H9 (cell line): Measurements from ENCODE around the gene FGFR3. TPM values are rescaled to one million over a fixed set of nuclear protein-coding genes. Genes with fewer than 3 reads are reported as not detected.

Experiments used
- DNase-seq: peaks from one replicate; pipeline ENCODE4 v3.0.0-alpha.2; 2017
- H2AFZ ChIP-seq: one replicate; pipeline ENCODE4 v1.6.1; 2013; ENCODE audit warnings: mild to moderate bottlenecking, low read length, control low read depth, moderate library complexity
- H2AK5ac ChIP-seq: 2 replicates; pipeline ENCODE4 v1.6.1; 2013; ENCODE audit warnings: low read length, control low read depth, mixed read lengths; ENCODE audit not compliant: insufficient read length
- H2BK120ac ChIP-seq: one replicate; pipeline ENCODE4 v1.6.1; 2013; ENCODE audit warnings: low read depth, mild to moderate bottlenecking, low read length, control low read depth, inconsistent platforms; ENCODE audit not compliant: poor library complexity, severe bottlenecking
- H2BK12ac ChIP-seq: 2 replicates; pipeline ENCODE4 v1.6.1; 2013; ENCODE audit warnings: low read length, control low read depth, mixed read lengths, low read depth; ENCODE audit not compliant: insufficient read length
- H2BK15ac ChIP-seq: 2 replicates; pipeline ENCODE4 v1.6.1; 2013; ENCODE audit warnings: low read depth, low read length, control low read depth
- H2BK20ac ChIP-seq: one replicate; pipeline ENCODE4 v1.6.1; 2013; ENCODE audit warnings: low read depth, mild to moderate bottlenecking, low read length, control low read depth, inconsistent platforms; ENCODE audit not compliant: poor library complexity, severe bottlenecking
- H2BK5ac ChIP-seq: 2 replicates; pipeline ENCODE4 v1.6.1; 2013; ENCODE audit warnings: low read length, control low read depth, mixed read lengths; ENCODE audit not compliant: insufficient read length
- H3K14ac ChIP-seq: 2 replicates; pipeline ENCODE4 v1.6.1; 2013; ENCODE audit warnings: low read length, control low read depth; ENCODE audit not compliant: insufficient read depth
- H3K18ac ChIP-seq: 2 replicates; pipeline ENCODE4 v1.6.1; 2013; ENCODE audit warnings: low read depth, mild to moderate bottlenecking, mixed read lengths, low read length, control low read depth; ENCODE audit not compliant: insufficient read length
- H3K23ac ChIP-seq: 2 replicates; pipeline ENCODE4 v1.6.1; 2013; ENCODE audit warnings: low read length, control low read depth, mixed read lengths, low read depth; ENCODE audit not compliant: insufficient read length
- H3K23me2 ChIP-seq: 2 replicates; pipeline ENCODE4 v1.6.1; 2013; ENCODE audit warnings: low read depth, mild to moderate bottlenecking, mixed read lengths, low read length, control low read depth; ENCODE audit not compliant: insufficient read length, poor library complexity, severe bottlenecking
- H3K27ac ChIP-seq: 2 replicates; pipeline ENCODE4 v1.5.1; 2013; ENCODE audit warnings: low read length, control low read depth, mixed read lengths, low read depth; ENCODE audit not compliant: insufficient read length
- H3K27me3 ChIP-seq: 2 replicates; pipeline ENCODE4 v1.6.1; 2013; ENCODE audit warnings: low read length, control low read depth, inconsistent platforms; ENCODE audit not compliant: insufficient read depth
- H3K4ac ChIP-seq: 2 replicates; pipeline ENCODE4 v1.6.1; 2013; ENCODE audit warnings: low read depth, mild to moderate bottlenecking, control low read depth, inconsistent platforms, low read length, moderate library complexity
- H3K4me1 ChIP-seq: 2 replicates; pipeline ENCODE4 v1.6.1; 2013; ENCODE audit warnings: low read length, control low read depth, inconsistent platforms; ENCODE audit not compliant: insufficient read depth
- H3K4me2 ChIP-seq: 2 replicates; pipeline ENCODE4 v1.6.1; 2013; ENCODE audit warnings: low read length, control low read depth, mixed read lengths; ENCODE audit not compliant: insufficient read length, insufficient read depth
- H3K56ac ChIP-seq: 2 replicates; pipeline ENCODE4 v1.6.1; 2013; ENCODE audit warnings: low read depth, mild to moderate bottlenecking, mixed read lengths, low read length, control low read depth; ENCODE audit not compliant: insufficient read length
- H3K79me1 ChIP-seq: 2 replicates; pipeline ENCODE4 v1.6.1; 2013; ENCODE audit warnings: low read depth, mild to moderate bottlenecking, moderate library complexity, low read length, control low read depth, inconsistent platforms; ENCODE audit not compliant: insufficient read depth, poor library complexity, severe bottlenecking
- H3K79me2 ChIP-seq: 2 replicates; pipeline ENCODE4 v1.6.1; 2013; ENCODE audit warnings: low read length, control low read depth, inconsistent platforms; ENCODE audit not compliant: insufficient read depth
- H3K9ac ChIP-seq: 2 replicates; pipeline ENCODE4 v1.6.1; 2013; ENCODE audit warnings: low read length, control low read depth, mixed read lengths; ENCODE audit not compliant: insufficient read length; ENCODE audit errors: extremely low read depth
- H3K9me3 ChIP-seq: one replicate; pipeline ENCODE4 v1.6.1; 2013; ENCODE audit warnings: low read depth, low read length, inconsistent platforms; ENCODE audit not compliant: control insufficient read depth
- H3T11ph ChIP-seq: one replicate; pipeline ENCODE4 v1.6.1; 2013; ENCODE audit warnings: mild to moderate bottlenecking, low read length, control low read depth, inconsistent platforms
- H4K20me1 ChIP-seq: one replicate; pipeline ENCODE4 v1.6.1; 2013; ENCODE audit not compliant: control insufficient read depth, insufficient read length, insufficient read depth
- H4K5ac ChIP-seq: 2 replicates; pipeline ENCODE4 v1.6.1; 2013; ENCODE audit warnings: low read depth, mild to moderate bottlenecking, mixed read lengths, low read length, control low read depth; ENCODE audit not compliant: insufficient read length
- H4K8ac ChIP-seq: replicated peaks from 2 replicates; pipeline ENCODE4 v1.6.1; 2013; ENCODE audit warnings: low read length, control low read depth, mixed read lengths, low read depth; ENCODE audit not compliant: insufficient read length
- H4K91ac ChIP-seq: 2 replicates; pipeline ENCODE4 v1.6.1; 2013; ENCODE audit warnings: low read depth, mild to moderate bottlenecking, moderate library complexity, mixed read lengths, low read length, control low read depth; ENCODE audit not compliant: insufficient read length
- H3K27ac Mint-ChIP-seq, 3 experiments: 2 replicates in 2 of 3; 3 replicates in 1 of 3; pipeline ENCODE4 v1.8.0; 2020 to 2021; ENCODE audit warnings: mixed read lengths in 3 of 3, mild to moderate bottlenecking in 1 of 3, moderate library complexity in 1 of 3
- H3K27me3 Mint-ChIP-seq: 2 replicates; pipeline ENCODE4 v1.8.0; 2021; ENCODE audit warnings: low read depth, mild to moderate bottlenecking, moderate library complexity, mixed read lengths
- H3K36me3 Mint-ChIP-seq, 3 experiments: 2 replicates in 2 of 3; 3 replicates in 1 of 3; pipeline ENCODE4 v1.8.0; 2020 to 2021; ENCODE audit warnings: low read depth in 3 of 3, mixed read lengths in 3 of 3; ENCODE audit not compliant: insufficient read depth in 1 of 3
- H3K4me1 Mint-ChIP-seq, 2 experiments: 2 replicates each; pipeline ENCODE4 v1.8.0; 2020; ENCODE audit warnings: mixed read lengths in 2 of 2
- H3K4me3 Mint-ChIP-seq, 2 experiments: 2 replicates in 1 of 2; 3 replicates in 1 of 2; pipeline ENCODE4 v1.8.0; 2020 to 2021; ENCODE audit warnings: mild to moderate bottlenecking in 2 of 2, mixed read lengths in 2 of 2, moderate library complexity in 1 of 2
- H3K9me3 Mint-ChIP-seq, 2 experiments: 2 replicates in 1 of 2; 3 replicates in 1 of 2; pipeline ENCODE4 v1.8.0; 2020; ENCODE audit warnings: mild to moderate bottlenecking in 2 of 2, mixed read lengths in 2 of 2, moderate library complexity in 1 of 2
- WGBS: extraction: QIAGEN DNeasy Blood & Tissue Kit; methylation state at CpG from one replicate; pipeline ENCODE4 v1.1.7; 2013; ENCODE audit warnings: missing lambda C conversion rate, low lambda C conversion rate, mixed read lengths; ENCODE audit not compliant: insufficient read length; ENCODE audit errors: extremely low coverage; 5-methylcytosine and 5-hydroxymethylcytosine counted together
- total RNA-seq: library from RNA; stranded (reverse); gene quantifications from 2 replicates; pipeline ENCODE4 v1.2.1, GENCODE V29; 2021
- TF ChIP-seq, protein P1 (sequence below): fragments of 200-600 bp; sonication (generic); conservative IDR thresholded peaks from 3 replicates; pipeline ENCODE4 v1.8.0; 2021; ENCODE audit warnings: antibody characterized with exemption, mild to moderate bottlenecking

Gene FGFR3
- total RNA-seq, 1 experiment from 2014 or later: 75.7 TPM

DNA sequence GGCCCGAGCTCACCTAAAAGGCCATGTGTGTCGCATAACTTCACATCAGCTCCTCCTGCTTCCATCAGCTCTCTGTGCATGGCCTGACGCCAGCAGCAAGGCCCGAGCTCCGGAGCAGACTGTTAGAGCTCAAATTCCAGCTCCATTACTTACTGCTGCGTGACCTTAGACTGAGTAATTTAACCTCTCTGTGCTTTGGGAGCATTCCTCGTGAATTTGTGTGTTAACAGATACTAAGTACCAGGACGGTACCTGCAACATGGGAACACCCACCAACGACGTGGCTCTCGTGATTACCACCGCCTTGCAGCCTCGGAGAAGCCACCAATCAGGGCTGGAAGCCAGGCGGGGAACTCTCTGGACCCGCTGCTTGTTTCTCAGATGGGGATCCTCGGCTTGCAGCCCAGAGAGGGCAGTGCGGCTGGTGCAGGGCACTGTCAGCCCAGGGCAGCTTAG is 49.9 kb downstream of the FGFR3 start:
- Histone ChIP-seq H2BK12ac (no peak overlapping the region), H3K23ac (no peak overlapping the region), H3K27ac (no peak overlapping the region), H2BK5ac (no peak overlapping the region), H2AK5ac (no peak overlapping the region), H3K4me2 (no peak overlapping the region), H3K9ac (no peak overlapping the region), H3K79me1 (no peaks in the 10 kb centered on the region), H2BK120ac (no peak overlapping the region), H3K9me3 (no peaks in the 10 kb centered on the region), H3K4me1 (no peaks in the 10 kb centered on the region), H2AFZ (no peak overlapping the region), H3K18ac (no peak overlapping the region), H2BK15ac (no peak overlapping the region), H3K79me2 (no peaks in the 10 kb centered on the region), H3T11ph (no peak overlapping the region), H2BK20ac (no peak overlapping the region), H4K8ac (no peak overlapping the region), H4K5ac (no peak overlapping the region), H3K14ac (no peak overlapping the region), H3K56ac (no peak overlapping the region), H4K20me1 (no peaks in the 10 kb centered on the region), H4K91ac (no peak overlapping the region), H3K4ac (no peak overlapping the region), H3K27me3 (no peaks in the 10 kb centered on the region), H3K23me2 (no peaks in the 10 kb centered on the region)
- no peaks in the 10 kb centered on the region for H3K9me3 Mint-ChIP-seq
- TF ChIP-seq, protein P1, sequence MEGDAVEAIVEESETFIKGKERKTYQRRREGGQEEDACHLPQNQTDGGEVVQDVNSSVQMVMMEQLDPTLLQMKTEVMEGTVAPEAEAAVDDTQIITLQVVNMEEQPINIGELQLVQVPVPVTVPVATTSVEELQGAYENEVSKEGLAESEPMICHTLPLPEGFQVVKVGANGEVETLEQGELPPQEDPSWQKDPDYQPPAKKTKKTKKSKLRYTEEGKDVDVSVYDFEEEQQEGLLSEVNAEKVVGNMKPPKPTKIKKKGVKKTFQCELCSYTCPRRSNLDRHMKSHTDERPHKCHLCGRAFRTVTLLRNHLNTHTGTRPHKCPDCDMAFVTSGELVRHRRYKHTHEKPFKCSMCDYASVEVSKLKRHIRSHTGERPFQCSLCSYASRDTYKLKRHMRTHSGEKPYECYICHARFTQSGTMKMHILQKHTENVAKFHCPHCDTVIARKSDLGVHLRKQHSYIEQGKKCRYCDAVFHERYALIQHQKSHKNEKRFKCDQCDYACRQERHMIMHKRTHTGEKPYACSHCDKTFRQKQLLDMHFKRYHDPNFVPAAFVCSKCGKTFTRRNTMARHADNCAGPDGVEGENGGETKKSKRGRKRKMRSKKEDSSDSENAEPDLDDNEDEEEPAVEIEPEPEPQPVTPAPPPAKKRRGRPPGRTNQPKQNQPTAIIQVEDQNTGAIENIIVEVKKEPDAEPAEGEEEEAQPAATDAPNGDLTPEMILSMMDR: no peak
- H3K27ac Mint-ChIP-seq: no peak overlapping the region
- no peaks in the 10 kb centered on the region for H3K4me1 Mint-ChIP-seq
- no peak overlapping the region for H3K4me3 Mint-ChIP-seq
- no peaks in the 10 kb centered on the region for H3K27me3 Mint-ChIP-seq
- WGBS: no CpG with 5 or more reads among the region's 17 CpGs
- DNase-seq: no peak
- peaks cover 26 to 65% (median 49%) of the 10 kb centered on the region in 3 experiments; a peak in 6 of 7 replicates for H3K36me3 Mint-ChIP-seq
